Right lobe of liver (tissue), 6 donors: ENCODE results near the gene ACRBP. TPM values are rescaled to one million over a fixed set of nuclear protein-coding genes. Genes with fewer than 3 reads are reported as not detected.

Experiments
- ATAC-seq, 4 donors: fragments of 200-7000 bp; cut with Tn5 transposase; one replicate each; pipeline ENCODE4 v1.9.1; 2020; ENCODE audit warnings: mild to moderate bottlenecking in 4 of 4, moderate library complexity in 4 of 4
- DNase-seq, 3 donors: peaks; one replicate each; pipeline ENCODE4 v3.0.0-alpha.2; 2020
- H3K27ac ChIP-seq, 3 donors: fragments of 200-600 bp; one replicate each; pipeline ENCODE4 v1.8.0; 2022
- H3K27me3 ChIP-seq, 2 donors: fragments of 200-600 bp; one replicate each; pipeline ENCODE4 v1.8.0; 2022
- H3K36me3 ChIP-seq, 4 donors: fragments of 200-600 bp; sonication (generic) in 1 of 4; one replicate each; pipeline versions ENCODE4 v1.5.1 to v1.8.0; 2017 to 2022; ENCODE audit warnings: control low read depth in 1 of 4
- H3K4me1 ChIP-seq, 4 donors: fragments of 200-600 bp; sonication (generic) in 1 of 4; one replicate each; pipeline versions ENCODE4 v1.5.1 to v1.8.0; 2017 to 2022; ENCODE audit warnings: control low read depth in 1 of 4
- H3K4me3 ChIP-seq, 3 donors: fragments of 200-600 bp; one replicate each; pipeline ENCODE4 v1.8.0; 2022
- H3K9me3 ChIP-seq, 4 donors: fragments of 200-600 bp; sonication (generic) in 1 of 4; one replicate each; pipeline versions ENCODE4 v1.5.1 to v1.8.0; 2017 to 2022; ENCODE audit warnings: control low read depth in 1 of 4
- POLR2A ChIP-seq: fragments of 450-650 bp; IDR thresholded peaks from one replicate; pipeline ENCODE4 v1.6.1; 2017; ENCODE audit warnings: antibody characterized with exemption, mild to moderate bottlenecking
- WGBS: methylation state at CpG from one replicate; pipeline ENCODE4 v1.1.6; 2018; ENCODE audit warnings: low coverage, low lambda C conversion rate; ENCODE audit not compliant: insufficient coverage; ENCODE audit errors: missing lambda C conversion rate; 5-methylcytosine and 5-hydroxymethylcytosine counted together
- intact Hi-C, 2 donors: fragments of 100-400 bp; cut with DNase I; formaldehyde crosslinking; loops; one replicate each; pipeline versions ENCODE4 v1.11.2 to v1.14.1; 2022
- total RNA-seq, 6 experiments: library from RNA; depleted of rRNA in 2 of 6; stranded (reverse); fragments of >200 nt in 2 of 6; fragmentation: NEBNext Ultra II Directional in 3 of 6; extraction: Animal tissue kit (Norgen Biotek cat#: 25700) in 3 of 6; gene quantifications; one replicate each; pipeline versions ENCODE4 v1.1.0 to v1.2.4, GENCODE V29; 2016 to 2023
- TF ChIP-seq, protein P1 (sequence below), 4 donors: fragments of 200-600 bp in 3 of 4; fragments of 450-650 bp in 1 of 4; IDR thresholded peaks; one replicate each; pipeline versions ENCODE4 v1.5.1 to v1.8.0; 2016 to 2022; ENCODE audit warnings: antibody characterized with exemption in 4 of 4, mild to moderate bottlenecking in 2 of 4
- donor health status: DM: no; HTN: yes; CAD: no.
- donor health status: DM: no; HTN: no; CAD: no.
- donor health status: DM: no; HTN: no; CAD: no.
- donor health status: DM: no; HTN: yes; CAD: no.
- donor health status: DM: no; HTN: yes; CAD: no.

ACRBP gene
- total RNA-seq, 6 experiments from 2014 or later: 0.95 to 3.3 (median 1.7) TPM; not detected in 1

DNA sequence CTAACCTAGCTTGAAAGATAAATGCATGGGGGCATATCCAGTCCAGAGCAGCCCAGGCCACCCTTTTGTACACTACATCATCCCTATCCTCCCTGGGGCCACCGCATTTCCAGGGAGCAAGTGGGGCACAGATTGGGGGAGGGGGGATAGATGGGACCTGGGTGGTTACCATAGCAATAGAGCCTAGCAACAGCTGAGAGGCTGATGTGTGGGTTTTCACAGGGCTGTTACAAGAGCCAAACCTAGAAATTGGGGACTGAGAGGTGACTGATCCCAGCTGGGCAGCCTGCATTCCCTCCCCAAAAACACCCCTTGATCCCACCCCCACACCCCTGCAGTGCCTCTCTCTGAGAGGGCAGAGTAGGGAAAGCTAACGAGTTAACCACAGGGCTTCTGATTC is 45.7 kb upstream of the ACRBP start:
- TF ChIP-seq, protein P1, sequence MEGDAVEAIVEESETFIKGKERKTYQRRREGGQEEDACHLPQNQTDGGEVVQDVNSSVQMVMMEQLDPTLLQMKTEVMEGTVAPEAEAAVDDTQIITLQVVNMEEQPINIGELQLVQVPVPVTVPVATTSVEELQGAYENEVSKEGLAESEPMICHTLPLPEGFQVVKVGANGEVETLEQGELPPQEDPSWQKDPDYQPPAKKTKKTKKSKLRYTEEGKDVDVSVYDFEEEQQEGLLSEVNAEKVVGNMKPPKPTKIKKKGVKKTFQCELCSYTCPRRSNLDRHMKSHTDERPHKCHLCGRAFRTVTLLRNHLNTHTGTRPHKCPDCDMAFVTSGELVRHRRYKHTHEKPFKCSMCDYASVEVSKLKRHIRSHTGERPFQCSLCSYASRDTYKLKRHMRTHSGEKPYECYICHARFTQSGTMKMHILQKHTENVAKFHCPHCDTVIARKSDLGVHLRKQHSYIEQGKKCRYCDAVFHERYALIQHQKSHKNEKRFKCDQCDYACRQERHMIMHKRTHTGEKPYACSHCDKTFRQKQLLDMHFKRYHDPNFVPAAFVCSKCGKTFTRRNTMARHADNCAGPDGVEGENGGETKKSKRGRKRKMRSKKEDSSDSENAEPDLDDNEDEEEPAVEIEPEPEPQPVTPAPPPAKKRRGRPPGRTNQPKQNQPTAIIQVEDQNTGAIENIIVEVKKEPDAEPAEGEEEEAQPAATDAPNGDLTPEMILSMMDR (IDR thresholded peaks at IDR 0.05): no peak
- no peak for TF ChIP-seq POLR2A
- H3K36me3 ChIP-seq: no peaks in the 10 kb centered on the region
- intact Hi-C loops: loop anchor here in 1 of 2 donors (10.0 kb wide), 1 partner anchor 68 kb away; no protein-coding TSS in a partner anchor
- no peaks in the 10 kb centered on the region for H3K27me3 ChIP-seq
- DNase-seq (no peak), ATAC-seq (no peak)
- no peak overlapping the region for H3K27ac ChIP-seq
- H3K4me1 ChIP-seq: peaks cover 0 to 13% (median 6%) of the 10 kb centered on the region in 4 donors
- H3K9me3 ChIP-seq: no peaks in the 10 kb centered on the region
- 53% methylated on average over 2 of the region's 2 CpGs for WGBS
- H3K4me3 ChIP-seq: no peak overlapping the region

DNA sequence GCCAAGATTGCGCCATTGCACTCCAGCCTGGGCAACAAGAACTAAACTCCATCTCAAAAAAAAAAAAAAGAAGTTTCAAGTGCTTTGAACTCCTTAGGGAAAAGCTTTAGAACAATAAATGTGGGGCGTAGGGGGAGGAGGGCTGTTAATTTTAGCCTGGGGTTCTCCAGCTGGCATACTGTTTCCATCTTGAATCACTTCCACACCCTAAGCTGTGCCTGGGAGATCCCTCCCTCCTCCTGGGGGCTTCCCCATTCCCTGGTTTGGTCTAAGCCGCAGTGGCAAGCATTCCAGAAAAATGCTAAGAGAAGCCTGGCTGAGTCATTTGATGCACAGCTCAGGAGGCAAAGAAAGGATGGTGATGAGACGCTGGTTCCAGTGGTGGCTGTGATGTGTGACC is 44.2 kb upstream of the ACRBP start:
- H3K27ac ChIP-seq: no peak overlapping the region
- intact Hi-C loops: loop anchor here in 1 of 2 donors (10.0 kb wide), 1 partner anchor 67 kb away; no protein-coding TSS in a partner anchor
- no peaks in the 10 kb centered on the region for H3K9me3 ChIP-seq
- 87% methylated on average over 4 of the region's 4 CpGs for WGBS
- H3K27me3 ChIP-seq: no peaks in the 10 kb centered on the region
- H3K36me3 ChIP-seq: no peaks in the 10 kb centered on the region
- H3K4me3 ChIP-seq: no peak overlapping the region
- ATAC-seq: no peak
- peaks cover 0 to 26% (median 7%) of the 10 kb centered on the region in 4 donors for H3K4me1 ChIP-seq
- DNase-seq: no peak
- TF ChIP-seq POLR2A: no peak
- TF ChIP-seq, protein P1 (IDR thresholded peaks at IDR 0.05): no peak

DNA sequence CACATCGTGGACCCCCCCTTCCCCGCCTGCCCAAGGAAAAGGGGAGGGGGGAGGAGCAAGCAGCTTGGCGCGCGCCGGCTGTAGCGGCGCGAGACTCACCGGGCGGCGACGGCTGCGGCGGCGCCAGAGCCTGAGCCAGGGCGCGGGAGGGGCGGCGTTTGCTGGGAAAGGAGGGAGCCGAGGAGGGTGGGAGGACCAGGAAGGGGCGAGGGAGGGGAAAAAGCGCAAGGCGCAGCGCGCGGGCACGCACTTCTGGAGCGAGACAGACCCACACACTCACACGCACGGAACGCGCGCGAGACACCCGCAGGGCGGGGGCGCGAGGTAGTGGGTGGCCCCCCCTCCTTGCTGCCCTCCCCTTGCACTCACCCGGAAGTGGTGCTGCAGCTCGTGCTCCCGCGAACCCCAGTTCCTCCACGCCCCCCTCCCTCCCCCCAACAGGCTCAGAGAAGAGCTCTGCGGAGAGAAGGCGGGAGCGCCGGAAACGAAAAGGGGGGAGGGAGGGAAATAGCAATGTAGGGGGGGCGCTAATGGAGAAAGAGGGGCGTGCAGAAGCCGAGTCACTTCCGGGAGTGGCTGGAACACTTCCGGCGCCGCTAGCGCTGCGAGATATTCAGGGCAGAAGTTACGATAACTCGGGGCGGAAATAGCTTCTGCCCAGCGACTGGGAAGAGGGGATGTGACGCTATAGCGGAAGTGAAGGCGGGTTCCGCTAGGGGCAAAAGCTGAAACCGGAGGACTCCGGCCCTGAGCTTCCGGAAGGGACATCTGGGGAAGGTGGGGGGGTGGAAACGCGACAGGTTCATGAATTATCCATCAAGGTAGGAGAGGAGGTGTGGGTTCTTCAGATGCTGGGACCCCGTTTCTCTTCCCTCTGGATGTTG is 42.0 kb upstream of the ACRBP start, which contains the start of gene ZNF384:
Gene ZNF384, minus strand, starts transcription at position 377 of the 884 bp plus-strand sequence. CDS start 9,855 bp downstream, outside the sequence.
- no peaks in the 10 kb centered on the region for H3K36me3 ChIP-seq
- peak within 1 kb of the TSS; percentile 83 to 93 (median 86) for H3K27ac ChIP-seq
- DNase-seq: peak; percentile 97 to 99 (median 98)
- ATAC-seq: peak; percentile 92 to 94 (median 93)
- peak within 1 kb of the TSS; percentile 92 to 99 (median 92) for H3K4me3 ChIP-seq
- H3K27me3 ChIP-seq: no peaks in the 10 kb centered on the region
- 0% methylated on average over 30 of the region's 72 CpGs for WGBS
- H3K9me3 ChIP-seq: no peaks in the 10 kb centered on the region
- peak; percentile 61 for TF ChIP-seq POLR2A
- TF ChIP-seq, protein P1 (IDR thresholded peaks at IDR 0.05): peak in 3 of 4 donors; percentile 21 to 35 (median 27)
- H3K4me1 ChIP-seq: peaks cover 0 to 28% (median 7%) of the 10 kb centered on the region in 4 donors
- intact Hi-C loops: no loop called here

DNA sequence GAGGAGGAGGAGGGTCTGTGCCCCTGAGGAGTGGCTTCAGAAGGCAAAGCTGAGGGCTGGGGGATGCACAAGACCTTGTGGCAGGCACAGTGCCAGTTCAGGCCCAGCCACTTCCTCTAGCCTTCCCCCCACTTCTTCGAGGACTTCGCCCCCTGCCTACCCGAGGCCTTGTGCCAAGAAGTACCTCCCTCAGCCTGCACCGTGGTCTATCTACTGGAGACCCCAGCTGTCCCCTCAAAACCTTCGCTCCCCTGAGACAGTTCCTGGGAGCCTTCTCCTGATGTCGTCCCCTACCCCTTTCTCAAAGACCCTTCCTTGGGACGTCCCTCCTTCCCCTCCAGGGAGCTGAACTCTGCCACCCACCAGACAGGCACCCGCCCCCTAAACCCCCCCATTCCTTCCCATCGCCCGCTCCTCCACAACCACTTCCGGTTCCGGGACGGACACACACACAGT is 41.3 kb upstream of the ACRBP start:
- Histone ChIP-seq H3K4me3 (peak overlapping the region; percentile 92 to 99 (median 92)), H3K27me3 (no peaks in the 10 kb centered on the region), H3K9me3 (no peaks in the 10 kb centered on the region), H3K4me1 (peaks cover 0 to 28% (median 7%) of the 10 kb centered on the region in 4 donors), H3K27ac (peak overlapping the region; percentile 83 to 93 (median 86)), H3K36me3 (no peaks in the 10 kb centered on the region)
- ATAC-seq (peak in 2 of 4 donors; percentile 0 to 1), DNase-seq (peak in 2 of 3 donors; percentile 55 to 82)
- TF ChIP-seq, protein P1 (IDR thresholded peaks at IDR 0.05): no peak
- TF ChIP-seq POLR2A: no peak
- intact Hi-C loops: no loop called here
- 0% methylated on average over 6 of the region's 13 CpGs for WGBS
